AML-193 (cell line): ENCODE data around the gene PLIN5.

Experiments used
- DNase-seq, 2 experiments: peaks; one replicate each; lab custom pipeline; 2025; lab: John Stamatoyannopoulos, UW

Gene PLIN5

DNA sequence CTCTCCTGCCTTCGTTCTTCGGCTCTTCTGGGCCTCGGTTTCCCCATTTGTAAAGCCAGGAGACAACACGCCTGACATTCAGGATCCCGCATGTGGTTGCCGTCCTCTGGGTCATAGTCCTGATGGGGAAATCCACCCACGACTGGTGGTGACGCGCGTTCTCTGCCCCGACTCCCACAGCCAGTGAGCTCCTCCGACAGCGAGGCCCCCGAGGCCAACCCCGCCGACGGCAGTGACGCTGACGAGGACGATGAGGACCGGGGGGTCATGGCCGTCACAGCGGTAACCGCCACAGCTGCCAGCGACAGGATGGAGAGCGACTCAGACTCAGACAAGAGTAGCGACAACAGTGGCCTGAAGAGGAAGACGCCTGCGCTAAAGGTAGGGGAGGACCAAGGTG, 46.5 kb downstream of the PLIN5 start:
- no peak for DNase-seq

DNA sequence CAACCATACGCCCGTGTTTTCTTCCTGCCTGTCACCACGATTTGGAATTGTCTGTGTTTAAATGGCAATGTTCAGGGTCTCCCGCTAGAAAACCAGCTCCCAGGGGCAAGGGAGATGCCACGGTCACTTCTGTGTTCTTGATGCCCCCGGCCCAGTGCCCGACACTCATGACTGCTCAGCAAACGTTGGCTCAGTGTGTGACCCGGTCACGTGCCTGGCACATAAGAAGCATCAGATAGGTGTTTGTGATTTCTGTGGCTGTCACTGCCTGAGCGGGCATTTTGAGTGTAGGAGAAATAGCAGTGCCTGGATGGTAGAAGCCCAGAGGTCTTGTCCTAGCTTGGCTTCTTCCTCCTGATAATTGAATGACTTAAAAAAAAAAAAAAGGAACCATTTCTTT, 47.5 kb downstream of the PLIN5 start:
- DNase-seq: no peak

DNA sequence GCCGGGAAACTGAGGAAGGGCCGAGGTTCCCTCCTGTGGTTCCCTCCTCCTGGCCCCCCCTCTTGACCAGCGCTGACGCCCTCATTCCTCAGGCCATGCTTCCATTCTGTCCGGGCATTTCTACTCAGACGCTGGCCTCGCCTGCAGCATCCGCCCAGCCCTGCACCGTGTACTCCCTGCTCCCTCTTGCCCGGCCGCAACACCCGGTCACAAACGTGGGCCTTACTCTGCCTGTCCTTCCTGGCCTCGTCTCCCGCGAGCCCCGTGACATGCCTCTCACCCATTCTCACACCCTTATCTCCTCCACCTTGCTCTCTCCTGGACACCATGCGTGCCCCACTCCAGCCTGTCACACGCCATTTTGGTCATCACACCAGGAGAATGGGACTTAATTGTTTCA, 51.6 kb downstream of the PLIN5 start:
- DNase-seq: no peak

DNA sequence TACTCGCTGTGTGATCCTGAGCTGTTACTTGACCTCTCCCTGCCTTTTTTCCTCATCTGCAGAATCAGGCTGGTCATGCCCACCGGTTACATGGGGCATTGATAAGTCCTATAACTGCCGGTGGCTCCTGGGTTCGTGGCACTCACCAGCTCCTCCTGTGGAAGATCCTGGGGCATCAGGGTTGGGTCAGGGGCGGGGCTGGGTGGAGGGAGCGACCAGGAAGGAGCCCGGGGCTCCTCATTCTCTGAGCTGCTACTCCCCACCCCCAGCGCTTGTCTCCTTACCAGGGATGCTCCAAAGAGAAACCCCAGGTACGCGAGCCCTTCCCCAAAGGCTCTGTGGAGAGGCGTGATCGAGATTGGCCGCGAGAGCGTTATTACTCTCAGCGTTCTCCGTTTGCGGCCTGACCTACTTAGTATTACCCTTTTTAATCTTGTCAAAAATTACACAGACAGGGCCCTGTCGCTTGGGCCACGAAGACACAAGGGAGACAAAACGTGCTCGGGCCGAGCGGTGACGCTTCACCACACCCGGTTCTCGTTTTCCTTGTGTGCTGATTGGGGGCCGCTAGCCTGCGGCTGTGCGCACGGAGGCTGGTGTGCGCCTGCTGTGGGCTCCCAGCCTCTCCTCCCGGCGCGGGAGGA, 52.2 kb downstream of the PLIN5 start:
- DNase-seq: no peak

DNA sequence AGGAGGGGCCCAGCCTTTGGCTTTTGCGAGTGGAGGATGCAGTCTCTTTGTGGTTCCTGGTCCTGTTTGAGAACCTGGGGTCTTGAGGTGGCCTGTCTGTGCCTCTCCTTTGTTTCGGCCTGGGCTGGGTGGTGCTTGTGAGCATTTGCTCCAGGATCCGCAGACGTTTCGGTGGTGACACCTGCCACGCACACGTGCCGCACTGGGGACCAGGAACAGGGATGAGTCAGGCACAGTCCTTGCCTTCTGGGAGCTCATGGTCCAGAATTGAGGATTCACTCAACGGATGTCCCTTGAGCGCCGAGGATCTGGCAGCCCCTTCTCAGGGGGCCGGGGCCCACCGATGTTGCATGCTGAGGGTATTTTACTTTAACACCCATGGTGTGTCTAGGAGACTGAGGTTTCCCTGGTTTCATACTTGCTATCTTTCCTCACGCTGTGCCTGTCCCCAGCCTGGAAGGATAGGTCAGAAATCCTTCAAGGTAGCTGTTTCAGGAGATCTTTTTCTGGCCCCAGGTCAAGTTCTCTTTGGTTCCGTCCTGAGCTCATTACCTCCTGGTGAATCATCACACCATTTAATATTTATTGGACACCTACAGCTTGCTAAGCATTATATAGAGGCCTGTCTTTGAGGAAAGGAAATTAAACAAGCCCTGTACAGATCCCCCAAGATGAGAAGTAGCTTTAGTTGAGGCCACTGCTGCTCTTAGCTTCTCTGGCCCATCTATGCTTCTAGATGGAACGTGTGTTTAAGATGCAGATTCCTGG, 57.8 kb downstream of the PLIN5 start:
- no peak for DNase-seq

DNA sequence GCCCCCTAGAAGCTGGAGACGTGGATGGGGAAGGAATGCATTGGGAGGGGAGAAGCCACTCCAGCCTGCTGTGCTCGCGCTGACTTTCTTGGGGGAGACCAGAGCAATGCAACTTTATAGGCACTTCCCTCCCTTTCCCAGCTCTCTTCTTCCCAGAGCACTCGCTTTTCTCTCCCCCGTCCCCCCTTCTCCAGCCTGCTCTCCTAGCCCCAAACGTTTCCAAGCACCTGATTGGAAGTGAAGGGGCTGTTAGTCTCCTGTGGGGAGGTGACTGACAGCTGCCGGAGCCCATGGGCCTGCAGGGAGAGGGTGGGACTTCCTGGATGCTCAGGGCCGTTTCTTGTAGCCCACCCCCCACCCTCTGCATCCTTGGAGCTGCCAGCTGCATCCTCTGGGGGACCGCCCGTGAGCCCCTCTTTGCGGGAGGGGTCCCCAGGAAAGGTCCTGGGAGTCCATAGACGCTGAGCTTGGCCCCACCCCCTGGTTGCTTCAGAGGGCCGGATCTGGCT, 60.5 kb downstream of the PLIN5 start:
- no peak for DNase-seq

DNA sequence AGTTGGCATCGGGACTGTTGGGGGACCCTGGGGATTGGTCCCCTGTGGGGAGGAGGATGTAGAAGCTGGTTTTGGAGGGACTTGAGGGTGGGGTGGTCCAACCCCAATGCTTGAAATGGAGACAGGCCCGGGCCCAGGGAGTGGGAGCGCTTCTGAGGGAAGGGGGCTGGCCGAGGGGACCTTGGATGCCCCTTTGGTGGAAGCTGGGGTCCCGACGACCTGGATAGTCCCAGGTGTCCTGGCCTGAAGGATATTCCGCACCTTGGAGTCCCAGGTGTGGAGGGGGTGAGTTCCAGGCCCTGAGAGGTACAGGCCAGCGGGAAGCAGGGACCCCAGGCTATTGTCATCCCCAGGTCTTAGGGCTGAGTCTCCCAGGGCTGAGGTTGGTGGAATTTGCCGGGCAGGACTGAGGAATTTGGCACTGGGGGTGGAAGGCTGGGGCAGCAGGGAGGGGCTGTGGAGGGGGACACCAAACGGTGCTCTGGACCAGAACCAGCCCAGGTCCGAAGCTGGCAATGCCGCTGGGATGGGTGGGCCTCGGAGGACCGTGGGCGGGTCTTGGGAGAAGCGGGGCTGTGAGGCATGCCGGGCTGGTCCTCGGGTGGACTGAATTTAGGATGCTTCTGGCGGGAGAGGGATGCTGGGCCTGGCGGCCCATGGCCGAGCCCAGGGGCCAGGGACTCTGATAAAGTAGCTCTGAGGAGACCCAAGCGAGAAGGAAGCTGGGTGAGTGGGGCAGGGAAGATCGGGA, 61.1 kb downstream of the PLIN5 start:
- no peak for DNase-seq

DNA sequence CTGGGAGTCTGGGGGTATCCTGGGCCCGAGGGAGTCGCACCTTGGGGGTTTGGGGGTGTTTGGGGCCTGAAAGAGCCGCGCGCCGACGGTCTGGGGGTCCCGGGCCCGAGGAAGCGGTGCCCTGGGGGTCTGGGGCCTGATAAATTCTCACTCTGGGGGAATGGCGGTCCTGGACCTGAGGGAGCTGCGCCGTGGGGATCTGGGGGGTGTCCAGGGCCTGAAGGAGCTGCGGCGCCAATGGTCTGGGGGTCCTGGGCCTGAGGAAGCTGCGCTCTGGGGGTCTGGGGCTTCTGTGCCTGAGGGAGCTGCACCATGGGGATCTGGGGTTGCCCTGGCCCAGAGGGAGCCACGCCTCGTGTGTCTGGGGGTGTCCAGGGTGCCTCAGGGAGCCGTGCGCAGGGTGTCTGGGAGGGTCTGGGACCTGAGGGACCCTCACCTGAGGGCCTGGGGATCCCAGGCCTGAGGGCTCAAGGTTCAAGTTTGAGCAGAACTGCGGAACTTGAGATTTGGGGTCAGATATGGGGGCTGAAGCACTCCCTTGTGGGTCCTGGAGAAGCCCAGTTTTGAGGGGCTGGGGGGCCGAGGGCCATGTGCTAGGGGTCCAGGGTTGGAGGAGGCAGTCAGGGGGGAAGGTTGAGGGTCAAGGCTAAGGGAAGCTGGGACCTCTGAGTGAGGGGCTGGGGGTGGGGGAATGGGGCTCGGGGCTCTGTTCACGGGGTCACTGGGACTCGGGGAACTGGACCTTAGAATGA, 61.8 kb downstream of the PLIN5 start:
- DNase-seq: no peak
